Activated naive CD8-positive, alpha-beta T cell treated with anti-CD3 and anti-CD28 coated beads, Interleukin-2, amount 50 U/mL, for 24 hours (primary cell): Measurements from ENCODE around the gene TMEM131L.

Source experiments
- ATAC-seq: fragments of 150-1000 bp; cut with Tn5 transposase; one replicate; pipeline ENCODE4 v1.10.0; 2021
- DNase-seq: peaks from one replicate; pipeline ENCODE4 v3.0.0; 2021
- H3K27ac Mint-ChIP-seq: one replicate; pipeline ENCODE4 v1.8.0; 2021; ENCODE audit warnings: mild to moderate bottlenecking, mixed read lengths
- H3K27me3 Mint-ChIP-seq: one replicate; pipeline ENCODE4 v1.8.0; 2021; ENCODE audit warnings: mixed read lengths
- H3K36me3 Mint-ChIP-seq: one replicate; pipeline ENCODE4 v1.8.0; 2021; ENCODE audit warnings: low read depth, mixed read lengths
- H3K4me1 Mint-ChIP-seq: one replicate; pipeline ENCODE4 v1.8.0; 2021; ENCODE audit warnings: mixed read lengths
- H3K4me3 Mint-ChIP-seq: one replicate; pipeline ENCODE4 v1.8.0; 2021; ENCODE audit warnings: mild to moderate bottlenecking, moderate library complexity, mixed read lengths
- H3K9me3 Mint-ChIP-seq: one replicate; pipeline ENCODE4 v1.8.0; 2021; ENCODE audit warnings: mixed read lengths

TMEM131L gene

GRCh38 chr4:153684971-153685371 is 218.8 kb downstream of the TMEM131L start:
- no peak overlapping the region for H3K27ac Mint-ChIP-seq
- no peak for ATAC-seq

More at GRCh38 chr4:153684971-153685371, 218.8 kb downstream of the TMEM131L start:
- Mint-ChIP-seq H3K4me1 (peaks cover 11% of the 10 kb centered on the region), H3K27me3 (peaks cover 29% of the 10 kb centered on the region), H3K4me3 (peak overlapping the region; percentile 76), H3K36me3 (peaks cover 22% of the 10 kb centered on the region), H3K9me3 (peaks cover 15% of the 10 kb centered on the region)
- no peak for DNase-seq
